Measurements from ENCODE around the gene FGF1. TPM values are rescaled to one million over a fixed set of nuclear protein-coding genes. Genes with fewer than 3 reads are reported as not detected.
A peak's percentile ranks its signal among the peaks of the same experiment; 100 is the strongest.

Gene FGF1
- polyA plus RNA-seq, 1 donor: 5.1 TPM

DNA sequence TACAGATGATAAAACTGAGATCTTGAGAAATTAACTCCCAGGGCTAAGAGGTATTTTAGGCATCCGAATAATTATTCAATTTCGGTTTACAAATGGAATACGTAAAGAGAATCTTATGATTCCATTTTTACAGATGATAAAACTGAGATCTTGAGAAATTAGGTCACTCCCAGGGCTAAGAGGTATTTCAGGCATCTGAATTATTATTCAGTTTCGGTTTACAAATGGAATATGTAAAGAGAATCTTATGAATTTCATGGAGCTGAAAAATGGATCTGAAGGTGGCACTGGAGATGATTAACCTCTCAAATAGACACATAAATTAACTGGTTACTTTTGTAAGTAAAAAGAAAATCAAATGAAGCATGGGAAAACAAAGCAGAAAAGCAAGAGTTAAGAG, 44.2 kb downstream of the FGF1 start:
- no peak for DNase-seq

DNA sequence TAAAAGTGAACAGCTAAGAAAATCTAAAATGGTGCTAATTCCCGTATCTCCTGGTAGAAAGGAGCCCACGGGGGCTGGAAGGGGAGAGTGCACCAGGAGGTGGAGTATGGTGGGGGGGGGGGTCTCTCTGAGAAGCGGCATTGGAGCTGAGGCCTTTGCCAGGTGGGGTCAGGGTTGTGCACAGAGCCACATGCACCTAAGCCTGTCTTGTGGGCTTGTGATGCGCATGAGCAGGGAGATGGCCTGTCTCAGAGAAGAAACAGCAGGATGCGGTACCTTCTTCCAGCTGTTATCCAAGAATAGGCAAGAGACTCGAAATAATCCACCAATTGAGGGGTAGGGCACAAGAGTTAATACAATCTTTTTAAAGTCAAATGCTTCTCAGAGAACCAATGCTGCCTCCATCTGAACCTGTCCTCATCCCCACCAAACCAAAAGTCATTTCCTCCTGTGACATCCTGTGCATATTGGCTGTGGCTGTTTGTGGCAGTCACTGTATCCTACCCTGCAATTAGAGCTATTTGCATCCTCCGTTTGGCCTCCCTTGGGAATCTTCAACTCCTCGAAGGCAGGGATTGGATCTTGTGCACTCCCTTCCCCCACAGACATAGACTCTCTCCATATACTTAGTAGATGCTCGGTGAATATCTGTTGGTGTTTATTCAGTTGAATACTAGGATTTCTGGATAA, 45.4 kb downstream of the FGF1 start:
- DNase-seq: no peak

DNA sequence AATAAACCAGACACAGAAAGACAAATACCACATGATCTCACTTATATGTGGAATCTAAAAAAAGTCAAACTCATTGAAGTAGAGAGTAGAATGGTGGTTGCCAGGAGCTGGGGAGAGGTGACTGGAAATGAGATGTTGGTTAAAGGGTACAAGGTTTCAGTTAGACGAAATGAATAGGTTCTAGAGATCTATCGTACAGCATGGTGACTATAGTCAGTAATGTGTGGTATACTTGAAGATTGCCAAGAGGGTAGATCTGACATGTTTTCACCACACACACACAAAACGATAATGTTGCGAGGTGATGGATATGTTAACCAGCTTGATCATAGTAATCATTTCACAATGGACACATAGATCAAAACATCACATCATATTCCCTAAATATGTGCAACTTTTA, 46.4 kb downstream of the FGF1 start:
- no peak for DNase-seq

DNA sequence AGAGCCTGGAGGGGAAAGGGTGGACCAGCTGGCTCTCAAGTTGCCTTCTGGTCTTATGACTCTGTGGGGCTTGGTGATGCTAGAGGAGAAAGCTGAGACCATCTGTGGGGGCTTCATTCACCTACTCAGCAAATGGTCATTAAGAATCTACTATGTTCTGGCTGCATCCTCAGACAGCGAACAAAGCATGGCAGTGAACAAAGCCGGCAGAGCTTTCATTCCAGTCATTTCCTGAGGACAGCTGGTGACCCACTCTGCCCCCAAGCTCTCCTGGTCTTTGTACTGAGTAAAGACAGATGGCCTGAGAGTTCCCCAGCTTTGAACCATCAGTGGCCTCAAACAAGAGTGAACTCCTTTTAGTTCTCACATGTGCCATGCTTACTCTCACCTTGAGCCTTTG, 48.0 kb downstream of the FGF1 start:
- no peak for DNase-seq

DNA sequence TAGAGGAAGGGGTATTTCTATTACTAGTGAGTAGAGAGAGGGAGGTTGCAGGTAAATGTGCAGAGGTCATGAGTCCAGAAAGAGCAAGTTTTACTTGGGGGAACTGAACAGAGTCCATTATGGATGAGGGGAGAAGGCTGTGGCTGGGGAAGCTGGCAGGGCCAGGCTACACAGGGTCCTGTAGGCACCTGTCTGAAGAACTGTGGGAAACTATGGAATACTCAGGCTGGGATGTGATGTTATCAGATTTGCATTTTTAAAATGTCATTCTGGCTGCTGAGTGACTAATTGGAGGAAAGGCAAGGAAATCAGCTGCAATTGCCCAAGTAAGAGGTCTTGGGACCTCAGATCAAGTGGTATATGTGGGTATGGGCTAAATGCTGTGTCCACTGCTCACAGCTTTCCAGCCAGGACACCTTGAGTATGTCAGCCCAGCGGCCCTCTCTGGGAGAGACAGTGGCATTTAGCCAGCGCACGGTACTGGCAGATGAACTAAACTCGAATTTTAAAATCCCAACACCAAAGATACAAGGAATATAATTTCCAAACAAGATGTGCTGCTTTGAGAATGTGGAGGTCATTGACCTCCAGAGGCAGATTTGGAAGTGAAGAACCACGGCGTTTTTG, 49.1 kb downstream of the FGF1 start:
- DNase-seq: no peak

DNA sequence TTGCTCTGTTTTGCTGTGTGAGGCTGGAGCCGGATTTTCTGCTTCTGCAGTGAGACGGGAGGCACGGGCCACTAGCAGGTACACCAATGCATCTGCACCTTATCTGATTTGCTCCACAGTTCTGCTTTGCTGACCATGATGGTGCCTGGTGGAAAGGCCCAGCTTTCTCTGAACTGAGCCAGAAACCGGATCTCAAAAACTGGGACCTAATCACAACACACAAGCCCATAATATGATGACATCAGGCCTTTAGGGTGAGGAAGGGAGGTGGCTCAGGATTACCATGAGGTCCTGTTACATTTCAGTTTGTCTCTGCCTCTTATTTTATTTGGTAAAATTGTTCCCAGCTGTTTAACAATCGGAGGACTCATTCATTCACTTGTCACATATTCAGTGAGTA, 49.8 kb downstream of the FGF1 start:
- DNase-seq: no peak

DNA sequence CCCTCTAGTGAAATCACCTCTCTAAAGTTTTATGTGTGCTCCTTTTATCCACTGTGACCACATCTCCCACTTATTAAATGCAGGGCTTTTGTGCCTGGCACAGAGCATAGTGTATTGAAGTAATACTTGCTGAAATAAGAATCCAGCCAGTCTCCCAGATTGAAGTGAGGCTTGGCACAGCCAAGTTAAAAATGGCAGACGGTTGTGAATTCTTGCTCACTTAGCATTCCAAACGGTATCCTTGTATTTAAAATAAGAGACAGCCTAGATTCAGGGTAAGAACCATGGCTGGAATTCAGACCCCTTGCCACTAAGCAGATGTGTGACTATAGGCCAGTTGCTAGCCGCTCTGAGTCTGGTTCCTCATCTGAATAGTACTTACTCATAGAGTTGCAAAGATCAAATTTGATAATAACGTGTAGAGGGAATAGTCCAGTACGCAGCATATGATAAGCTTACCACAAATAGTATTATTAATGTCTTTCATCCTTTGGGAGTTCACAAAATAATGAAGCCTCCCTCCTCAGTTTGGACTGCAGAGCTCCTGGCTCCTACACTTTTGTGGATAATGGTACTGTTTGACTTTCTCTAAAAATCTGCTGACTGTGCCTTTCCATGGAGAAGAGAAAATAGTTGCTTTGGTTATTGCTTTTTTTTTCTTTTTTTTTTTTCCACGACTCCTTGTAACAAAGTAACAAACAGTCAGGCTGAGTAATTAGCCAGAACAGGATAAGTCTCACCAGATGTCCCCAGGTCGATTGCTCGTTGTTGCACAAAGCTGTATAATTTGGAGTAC, 51.5 kb downstream of the FGF1 start:
- DNase-seq: no peak

DNA sequence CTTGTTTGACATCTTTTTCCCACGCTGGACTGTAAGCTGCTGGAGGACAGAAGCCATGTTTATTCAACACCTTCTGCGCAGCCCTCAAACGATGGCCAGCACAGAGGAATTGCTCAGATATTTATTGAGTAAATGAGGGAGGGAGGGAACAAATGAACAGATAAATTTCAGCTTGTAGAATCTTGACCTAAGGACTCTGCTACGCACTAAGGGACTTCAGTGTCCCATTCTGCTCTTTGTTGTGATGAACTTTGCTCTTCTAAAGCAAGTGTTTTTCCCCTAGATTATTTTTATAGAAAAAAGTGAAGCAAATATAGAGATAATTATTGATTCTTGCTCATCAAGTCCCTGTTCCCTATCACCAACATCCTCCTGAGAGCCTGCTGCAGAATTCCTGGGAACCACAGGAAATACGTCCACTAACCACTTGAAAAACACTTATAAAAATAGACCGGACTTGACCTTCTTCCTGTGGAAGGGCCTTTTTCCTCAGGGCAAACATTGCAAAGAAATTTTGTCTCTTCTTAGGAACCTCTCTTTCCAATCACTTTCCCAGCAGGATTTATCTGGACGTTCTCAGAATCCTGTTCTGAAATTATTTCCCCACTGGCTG, 54.9 kb downstream of the FGF1 start:
- no peak for DNase-seq

DNA sequence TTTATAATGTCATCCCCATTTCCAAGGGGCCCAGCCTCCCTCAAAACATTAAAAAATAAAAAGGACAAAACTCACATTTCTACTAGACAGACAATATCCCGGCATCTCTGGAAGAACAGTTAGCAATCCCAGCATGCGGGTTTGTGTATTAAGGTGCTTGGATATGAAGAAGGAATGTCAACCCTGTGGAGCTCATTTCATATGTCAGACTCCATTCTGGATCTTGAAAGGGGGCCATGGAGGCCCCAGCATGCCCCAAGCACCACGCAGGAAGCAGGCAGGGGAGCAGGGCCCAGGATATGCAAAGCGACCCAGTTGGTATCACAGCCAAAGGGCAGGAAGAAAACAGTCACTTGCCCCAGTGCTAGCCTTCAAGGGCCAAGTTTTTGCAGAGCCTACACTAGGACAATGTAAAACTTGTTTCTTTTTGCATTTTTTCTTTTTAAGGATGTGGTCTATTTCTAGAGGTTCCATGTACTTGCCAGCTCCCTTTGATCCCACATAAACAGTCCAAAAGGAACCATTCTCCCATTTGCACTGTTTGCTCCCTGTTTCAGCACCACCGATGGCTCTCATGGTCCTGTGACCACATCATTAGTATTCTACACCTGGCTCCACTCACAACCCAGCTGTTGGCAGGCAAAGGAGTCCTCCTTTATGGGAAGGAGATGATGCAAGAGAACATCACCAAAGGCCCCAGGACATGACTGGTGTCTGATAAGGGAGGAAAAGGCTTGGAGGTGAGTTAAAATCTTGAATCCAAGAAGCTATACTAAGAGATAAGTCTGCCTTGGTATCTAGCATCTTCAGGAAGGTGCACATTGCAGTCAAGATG, 58.3 kb downstream of the FGF1 start:
- no peak for DNase-seq

DNA sequence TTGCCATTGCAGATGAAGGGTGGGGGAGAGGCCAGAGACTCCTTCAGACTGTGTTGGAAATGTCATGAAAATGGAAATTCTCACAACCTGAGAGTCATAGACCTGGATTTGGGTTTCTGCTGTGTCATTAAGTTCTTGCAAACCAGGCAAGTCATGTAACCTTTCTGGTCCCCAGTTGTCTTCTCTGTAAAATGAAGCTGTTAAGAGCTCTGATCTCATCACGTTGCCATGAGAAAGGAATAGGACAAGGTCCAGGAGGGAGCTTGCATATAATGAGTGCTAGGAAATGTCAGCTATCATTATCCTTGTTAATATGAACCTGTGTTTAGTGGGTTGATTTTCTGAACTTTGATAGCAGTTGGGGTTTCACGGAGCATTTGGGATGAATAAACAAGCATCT, 59.1 kb downstream of the FGF1 start:
- DNase-seq: no peak

DNA sequence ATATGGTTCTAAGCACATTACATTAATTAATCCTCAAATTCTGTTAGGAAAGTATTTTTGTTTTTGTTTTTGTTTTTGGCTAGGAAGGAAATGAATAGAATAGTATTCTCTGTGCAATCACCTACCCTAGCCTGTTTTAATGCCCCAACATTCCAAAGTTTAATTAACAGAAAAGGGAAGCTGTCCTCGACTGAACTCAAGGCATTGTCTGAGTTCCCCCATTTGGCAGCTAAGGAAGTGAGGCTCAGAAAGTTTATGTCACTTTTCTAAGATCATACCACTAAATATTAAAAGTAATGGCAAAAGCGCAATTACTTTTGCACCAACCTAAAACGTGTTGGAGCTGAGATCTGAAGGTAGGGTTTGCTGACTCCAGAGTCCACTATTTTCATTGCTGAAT, 59.8 kb downstream of the FGF1 start:
- no peak for DNase-seq

DNA sequence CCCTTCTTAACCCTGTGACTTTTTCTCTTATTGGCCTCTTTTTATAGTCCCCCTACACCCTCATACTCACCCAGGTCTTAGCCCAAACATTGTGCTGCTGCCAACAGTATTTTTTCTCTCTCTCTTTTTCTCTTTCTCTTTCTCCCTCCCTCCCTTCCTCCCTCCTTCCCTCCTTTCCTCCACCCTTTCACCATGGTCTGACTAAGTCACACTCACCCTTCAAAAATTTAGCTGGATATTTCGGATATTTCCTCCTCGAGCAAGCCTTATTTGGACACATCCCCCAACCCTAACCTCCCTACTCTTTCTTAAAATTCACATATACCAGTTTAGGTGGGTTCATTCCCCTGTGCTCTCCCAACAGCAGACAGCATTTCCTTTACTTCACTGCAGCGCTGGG, 64.7 kb downstream of the FGF1 start:
- DNase-seq: no peak

DNA sequence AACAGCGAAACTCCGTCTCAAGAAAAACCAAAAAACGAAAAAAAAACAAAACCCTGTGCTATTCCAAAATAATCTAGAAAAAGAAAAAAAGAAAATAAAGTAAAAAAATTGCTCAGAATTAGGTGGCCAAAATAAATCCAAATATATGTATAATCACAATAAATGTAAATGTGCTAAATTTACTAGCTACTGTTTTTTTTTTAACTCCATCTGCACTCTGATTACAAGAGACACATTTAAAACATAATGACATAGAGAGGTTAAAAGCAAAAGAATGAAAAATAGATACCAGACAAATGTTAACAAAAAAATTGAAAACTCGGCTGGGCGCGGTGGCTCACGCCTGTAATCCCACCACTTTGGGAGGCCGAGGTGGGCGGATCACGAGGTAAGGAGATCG, 66.1 kb downstream of the FGF1 start:
- no peak for DNase-seq

DNA sequence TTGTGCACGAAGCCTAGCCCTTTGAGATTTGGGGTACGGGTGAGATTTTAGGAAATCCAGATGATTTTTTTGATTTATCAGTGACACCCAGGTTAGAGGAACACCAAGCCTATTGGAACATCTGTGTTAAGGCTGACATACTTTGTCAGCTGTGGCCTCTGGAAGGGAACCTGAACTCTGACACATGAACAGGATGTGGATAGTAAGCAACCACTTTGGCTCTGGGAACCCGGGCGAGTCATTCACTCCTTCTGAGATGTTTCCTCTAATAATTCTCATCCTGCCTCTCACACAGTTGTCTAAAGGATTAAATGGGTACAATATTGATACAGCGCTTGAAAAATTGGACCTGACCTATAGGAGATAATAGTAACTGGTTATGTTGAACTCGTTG, 67.8 kb downstream of the FGF1 start:
- no peak for DNase-seq

DNA sequence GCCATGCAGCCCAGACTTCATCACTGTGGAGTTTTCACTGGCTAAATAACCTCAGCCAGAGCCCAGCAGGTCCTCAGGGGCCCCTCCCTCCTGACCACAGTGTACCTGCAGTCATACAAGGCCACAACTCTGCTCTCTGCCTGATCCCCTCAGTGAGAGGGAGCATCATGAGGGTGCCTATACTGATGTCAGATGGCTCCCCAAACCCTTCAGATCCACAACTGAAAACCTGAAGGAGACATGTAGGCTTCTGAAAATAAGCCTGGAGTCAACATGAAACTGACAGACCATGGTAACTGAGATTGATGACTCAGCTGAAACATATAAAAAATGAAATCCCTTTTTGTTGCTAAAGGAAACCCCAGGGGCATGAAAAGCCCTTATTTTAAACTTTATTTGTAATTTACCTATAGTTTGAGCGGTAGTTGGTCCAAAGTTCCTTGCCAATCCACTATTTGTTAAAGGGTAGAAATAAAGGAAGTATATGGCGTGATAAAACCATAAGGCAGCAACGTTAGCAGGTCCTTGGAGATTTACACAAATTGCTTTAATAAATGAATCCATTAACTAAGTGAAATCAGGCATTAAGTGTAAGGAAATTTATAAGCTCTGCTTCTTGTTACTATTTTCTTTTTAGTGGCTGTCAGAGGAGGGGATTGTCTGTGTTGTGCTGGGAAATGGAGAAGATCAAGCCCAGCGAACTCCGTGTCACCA, 68.3 kb downstream of the FGF1 start:
- no peak for DNase-seq

DNA sequence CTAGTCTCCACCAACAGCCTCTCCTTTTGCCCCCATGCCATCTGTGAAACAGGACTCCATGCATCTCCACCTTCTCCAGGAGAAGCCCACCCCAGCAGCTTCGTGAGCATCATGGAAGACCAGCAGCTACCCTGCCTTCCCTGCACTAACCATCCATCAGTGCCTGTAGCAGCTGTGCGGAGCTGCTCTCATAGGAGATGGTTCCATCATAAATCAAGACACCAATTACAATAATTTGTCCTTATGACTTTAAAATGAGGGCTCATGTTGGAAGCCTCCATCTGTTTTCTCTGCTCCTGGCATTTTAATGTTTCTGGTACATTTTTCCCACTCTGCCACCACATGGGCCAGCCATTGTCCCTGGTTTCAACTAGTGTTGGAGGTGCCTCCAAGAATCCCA, 69.9 kb downstream of the FGF1 start:
- DNase-seq: no peak

DNA sequence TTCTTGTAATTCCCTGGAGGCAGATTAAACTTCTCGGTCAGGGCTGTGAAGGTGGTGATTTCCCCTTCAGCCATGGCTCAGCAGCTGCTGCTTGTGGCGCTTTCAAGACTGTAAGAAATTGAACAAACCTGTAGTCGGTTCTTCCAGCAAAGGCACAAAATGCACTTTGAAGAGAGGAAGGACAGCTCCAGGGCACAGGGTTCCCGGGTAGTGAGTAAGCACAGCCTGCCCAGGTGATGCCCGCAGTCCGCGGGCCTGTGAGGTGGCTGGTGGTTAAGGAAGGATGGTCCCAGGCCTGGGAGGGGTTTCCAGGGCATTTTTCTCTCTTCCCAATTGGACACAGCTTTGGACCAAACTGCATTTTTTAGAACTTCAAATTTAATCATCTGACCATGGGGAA, 71.8 kb downstream of the FGF1 start:
- DNase-seq: no peak

DNA sequence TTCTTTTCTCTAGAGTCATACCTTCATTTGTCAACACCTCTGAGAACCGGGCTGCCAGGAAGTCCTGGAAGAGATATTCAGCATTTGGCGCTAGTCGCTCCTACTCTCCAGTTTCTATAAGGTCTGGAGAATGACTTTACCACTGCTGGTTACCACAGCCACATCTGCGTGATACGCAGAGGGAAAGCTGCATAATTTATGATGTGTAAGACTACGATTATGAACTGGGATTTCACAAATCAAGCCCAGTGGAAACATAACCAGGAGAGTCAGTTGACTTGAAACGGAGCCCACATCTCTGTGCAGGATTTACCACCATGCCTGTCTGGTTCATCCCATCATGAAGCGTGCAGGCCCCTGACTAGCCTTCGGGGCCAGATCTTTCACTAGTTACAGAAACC, 72.6 kb downstream of the FGF1 start:
- DNase-seq: peak; percentile 66

DNA sequence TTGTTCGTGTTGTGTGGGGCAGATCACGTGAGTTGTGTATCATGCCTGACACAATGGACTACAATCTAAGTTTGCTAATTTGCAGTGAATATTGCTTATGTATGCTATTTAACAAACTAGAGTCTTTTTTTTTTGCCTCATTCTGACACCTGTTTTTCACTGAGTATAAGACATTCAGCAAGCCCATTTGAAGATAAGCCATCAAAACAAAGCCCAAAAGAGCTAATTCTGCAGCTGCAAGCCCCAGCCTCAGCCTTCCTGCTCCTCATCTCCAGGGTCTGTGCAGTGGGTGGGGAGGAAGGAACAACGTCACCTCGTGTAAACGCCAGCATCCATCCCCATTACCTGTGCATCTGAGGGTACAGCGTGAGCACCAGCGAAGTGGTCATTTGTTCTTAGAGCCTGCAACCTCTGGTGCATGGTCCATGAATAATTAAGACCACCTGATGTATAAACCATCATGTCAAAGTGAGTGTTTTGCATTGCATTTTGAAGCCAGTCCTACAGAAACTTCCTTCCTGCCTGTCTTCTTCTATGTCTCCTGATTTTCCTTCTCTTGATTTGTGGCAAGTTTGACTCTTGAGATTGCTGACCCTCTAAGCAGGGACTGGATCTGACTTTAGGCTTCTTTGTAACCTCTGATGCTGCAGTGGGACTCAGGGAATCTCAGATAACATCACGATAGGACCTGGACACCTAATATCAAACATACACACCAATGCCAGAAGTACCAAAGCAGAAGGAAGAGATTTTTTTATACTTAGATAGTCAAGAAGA, 73.2 kb downstream of the FGF1 start:
- DNase-seq: no peak

DNA sequence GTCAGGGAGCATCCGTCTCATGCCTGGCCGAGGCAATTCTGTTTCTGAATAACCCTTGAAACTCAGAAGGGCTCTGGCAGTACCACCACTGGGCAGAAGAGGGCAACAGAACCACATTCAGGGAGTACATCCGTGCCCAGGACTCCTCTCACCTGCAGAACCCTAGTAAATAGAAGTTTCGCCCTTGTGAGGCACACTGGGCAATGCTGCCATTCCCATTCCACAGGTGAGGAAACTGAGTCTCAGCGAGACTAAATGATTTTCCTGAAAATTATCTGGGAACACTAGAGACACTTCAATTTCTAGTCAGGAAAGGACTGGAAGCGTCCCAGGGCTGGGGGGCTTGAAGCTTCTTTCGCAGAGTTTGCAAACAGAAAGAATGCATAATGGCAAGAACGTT, 74.7 kb downstream of the FGF1 start:
- DNase-seq: peak; percentile 63

Measured in hindlimb muscle (tissue), 1 donor.